ENCODE data around the gene ABCA1. TPM values are rescaled to one million over a fixed set of nuclear protein-coding genes. Genes with fewer than 3 reads are reported as not detected.

Gene ABCA1
- total and polyA plus RNA-seq, 10 of the 15 experiments (the other 5 are each of a cell fraction or from before 2014, with no cell fraction given), result 0.01 to 0.56 (median 0.16) TPM

- H3K4me2 ChIP-seq (ENCODE audit: control insufficient read depth, insufficient read depth), result no peak overlapping the region
- DNase-seq (ENCODE audit: low read depth, low spot score) (no peak), FAIRE-seq (no peak), ATAC-seq (no peak)
- ChIA-PET SMC1A (ENCODE audit: uncharacterized antibody, unreplicated experiment) (no interaction called here), RAD21 (ENCODE audit: unreplicated experiment) (no interaction called here), CTCF (no interaction called here), POLR2A (no interaction called here)
- TF ChIP-seq ELK1 (IDR thresholded peaks at IDR 0.05; ENCODE audit: low read depth, low read length) (no peak), EED (IDR thresholded peaks at IDR 0.05; ENCODE audit: low read depth) (no peak), E4F1 (IDR thresholded peaks at IDR 0.05; ENCODE audit: borderline replicate concordance, partially characterized antibody) (no peak), SIN3A (IDR thresholded peaks at IDR 0.05; ENCODE audit: low read depth, low read length) (no peak), HCFC1 (IDR thresholded peaks at IDR 0.05; ENCODE audit: low read length) (no peak), POU2F2 (IDR thresholded peaks at IDR 0.05; ENCODE audit: borderline replicate concordance, low read depth, low read length) (no peak), ASH2L (IDR thresholded peaks at IDR 0.05; ENCODE audit: borderline replicate concordance, low read depth) (no peak), KDM1A (IDR thresholded peaks at IDR 0.05; ENCODE audit: borderline replicate concordance) (no peak), RUNX3 (IDR thresholded peaks at IDR 0.05; ENCODE audit: low read length) (no peak)
- TF ChIP-seq, protein P1, sequence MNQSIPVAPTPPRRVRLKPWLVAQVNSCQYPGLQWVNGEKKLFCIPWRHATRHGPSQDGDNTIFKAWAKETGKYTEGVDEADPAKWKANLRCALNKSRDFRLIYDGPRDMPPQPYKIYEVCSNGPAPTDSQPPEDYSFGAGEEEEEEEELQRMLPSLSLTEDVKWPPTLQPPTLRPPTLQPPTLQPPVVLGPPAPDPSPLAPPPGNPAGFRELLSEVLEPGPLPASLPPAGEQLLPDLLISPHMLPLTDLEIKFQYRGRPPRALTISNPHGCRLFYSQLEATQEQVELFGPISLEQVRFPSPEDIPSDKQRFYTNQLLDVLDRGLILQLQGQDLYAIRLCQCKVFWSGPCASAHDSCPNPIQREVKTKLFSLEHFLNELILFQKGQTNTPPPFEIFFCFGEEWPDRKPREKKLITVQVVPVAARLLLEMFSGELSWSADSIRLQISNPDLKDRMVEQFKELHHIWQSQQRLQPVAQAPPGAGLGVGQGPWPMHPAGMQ (IDR thresholded peaks at IDR 0.05; ENCODE audit: borderline replicate concordance), result no peak
- no peaks in the 10 kb centered on the region for H3K27me3 ChIP-seq (replicated peaks in 1 of 2; ENCODE audit: control insufficient read depth in 2 of 2, insufficient read depth in 2 of 2, low read length in 1 of 2)
- H3K36me3 ChIP-seq (ENCODE audit: control insufficient read depth in 2 of 2, insufficient read depth in 2 of 2, low read length in 1 of 2), result no peaks in the 10 kb centered on the region
- in situ Hi-C loops (cut with MboI), result no loop called here
- no peak overlapping the region for H2AFZ ChIP-seq (ENCODE audit: control insufficient read depth, low read depth, low read length)
- no peak overlapping the region for H3K9ac ChIP-seq (ENCODE audit: control insufficient read depth, insufficient read depth, low read length)
- no peak overlapping the region for H3K27ac ChIP-seq (ENCODE audit: control insufficient read depth, insufficient read depth)
- no peaks in the 10 kb centered on the region for H3K79me2 ChIP-seq (ENCODE audit: control insufficient read depth, insufficient read depth, low read length)
- intact Hi-C loops (cut with micrococcal nuclease; ENCODE audit: unreplicated experiment), result no loop called here
- H4K20me1 ChIP-seq (ENCODE audit: control insufficient read depth, insufficient read depth), result no peaks in the 10 kb centered on the region
- no peaks in the 10 kb centered on the region for H3K9me3 ChIP-seq (replicated peaks; ENCODE audit: control insufficient read depth, insufficient read depth, low read length)
- H3K4me3 ChIP-seq, result no peak overlapping the region
- no peaks in the 10 kb centered on the region for H3K4me1 ChIP-seq (ENCODE audit: control insufficient read depth, insufficient read depth, low read length)
- no TSS peak for BruUV-seq (replicated peaks)
Observed at GRCh38 chr9:104882566-104882965, 45.4 kb downstream of the ABCA1 start.
